UCSD-AML1 (cell line): ENCODE measurements around the gene CAPZB.

ENCODE experiments used
- DNase-seq: peaks from one replicate; lab custom pipeline; 2025; ENCODE audit not compliant: unreplicated experiment; lab: John Stamatoyannopoulos, UW

Gene CAPZB

DNA sequence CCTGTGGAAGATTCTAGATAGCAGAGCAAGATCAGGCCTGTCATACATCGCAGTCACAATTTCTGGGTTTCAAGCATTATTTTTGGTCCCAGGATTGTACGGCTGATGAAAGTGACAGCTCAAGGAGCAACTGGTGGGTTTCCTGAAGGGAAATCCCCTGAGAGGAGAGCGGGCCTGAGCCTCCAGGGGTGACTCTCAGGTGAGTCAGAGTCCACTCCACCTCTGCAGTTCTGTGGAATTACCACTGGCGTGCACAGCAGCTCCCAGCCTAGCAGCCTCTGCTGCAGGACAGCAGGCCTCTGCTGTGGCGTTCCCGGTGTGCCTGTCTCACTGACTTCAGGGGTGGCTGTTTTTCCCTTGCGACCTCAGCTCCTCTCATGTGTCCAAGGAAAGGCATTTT lies 148.8 kb downstream of the CAPZB start:
- no peak for DNase-seq

- no peak for DNase-seq
Observed at GRCh38 chr1:19333587-19334354, 151.6 kb downstream of the CAPZB start.

DNA sequence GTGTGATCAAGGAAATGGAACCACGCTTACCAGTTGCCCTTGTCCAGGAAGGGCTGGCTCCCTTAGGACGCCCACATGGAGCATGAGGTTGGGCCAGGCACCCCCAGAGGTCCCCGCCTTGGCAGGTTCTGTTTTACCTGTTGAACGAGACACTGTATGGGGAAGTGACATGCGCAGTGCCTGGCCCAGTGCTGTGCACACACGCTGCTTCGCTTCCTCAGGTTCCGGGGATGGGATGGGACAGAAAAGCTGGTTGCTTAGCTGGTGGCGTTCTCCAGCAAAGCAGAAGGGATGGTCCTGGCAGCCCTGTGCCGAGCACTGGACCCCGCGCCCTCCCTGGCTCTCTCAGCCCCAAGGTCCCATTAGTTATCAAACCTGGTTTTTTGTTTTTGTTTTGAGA lies 152.5 kb downstream of the CAPZB start:
- no peak for DNase-seq

- DNase-seq = no peak
Observed at GRCh38 chr1:19331262-19331878, 154.0 kb downstream of the CAPZB start.

- DNase-seq = no peak
Observed at GRCh38 chr1:19330449-19331135, 154.7 kb downstream of the CAPZB start.

- DNase-seq = no peak
Observed at GRCh38 chr1:19329611-19330010, 155.7 kb downstream of the CAPZB start.

DNA sequence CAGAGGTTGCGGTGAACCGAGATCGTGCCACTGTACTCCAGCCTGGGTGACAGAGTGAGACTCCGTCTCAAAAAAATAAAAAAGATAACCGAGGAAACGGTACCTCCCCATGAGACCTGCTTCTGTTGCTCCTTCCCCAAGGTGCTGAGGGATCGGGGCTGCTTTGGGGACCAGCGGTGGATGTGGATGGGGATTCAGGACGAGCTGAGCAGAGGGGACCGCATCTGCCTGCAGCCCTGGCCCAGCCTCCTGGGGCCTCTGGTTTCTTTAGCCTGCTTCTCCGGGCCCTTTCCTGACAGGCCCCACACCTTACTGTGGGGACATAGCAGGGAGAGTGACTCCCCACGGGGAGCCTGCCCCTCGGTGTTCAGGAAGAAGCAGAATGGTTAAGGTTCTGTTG lies 156.2 kb downstream of the CAPZB start:
- DNase-seq = no peak

GRCh38 chr1:19328486-19328885 lies 156.9 kb downstream of the CAPZB start:
- DNase-seq = no peak

DNA sequence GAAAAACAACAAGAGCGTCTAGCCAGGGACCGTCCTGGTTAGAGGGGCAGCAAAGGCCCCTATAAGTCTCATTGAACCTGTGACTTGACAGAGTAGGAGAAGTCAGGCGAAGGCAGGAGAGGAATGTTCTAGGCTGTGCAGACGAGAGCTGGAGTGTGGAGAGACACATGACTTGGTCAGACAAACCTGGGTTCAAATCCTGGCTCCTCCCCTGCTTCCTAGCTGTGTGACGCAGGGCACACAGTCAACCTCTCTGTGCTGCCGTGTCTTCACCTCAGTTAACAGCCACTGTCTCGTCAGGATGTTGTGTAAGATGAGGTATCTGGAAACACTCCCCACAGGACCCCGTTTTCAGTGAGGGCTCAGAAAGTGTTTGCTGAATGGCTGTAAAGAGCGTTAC lies 157.6 kb downstream of the CAPZB start:
- DNase-seq = no peak

- DNase-seq = no peak
Observed at GRCh38 chr1:19327301-19327700, 158.0 kb downstream of the CAPZB start.

GRCh38 chr1:19326748-19327065 lies 158.6 kb downstream of the CAPZB start:
- DNase-seq = no peak

GRCh38 chr1:19325958-19326747 lies 159.2 kb downstream of the CAPZB start:
- peak; percentile 61 for DNase-seq

DNA sequence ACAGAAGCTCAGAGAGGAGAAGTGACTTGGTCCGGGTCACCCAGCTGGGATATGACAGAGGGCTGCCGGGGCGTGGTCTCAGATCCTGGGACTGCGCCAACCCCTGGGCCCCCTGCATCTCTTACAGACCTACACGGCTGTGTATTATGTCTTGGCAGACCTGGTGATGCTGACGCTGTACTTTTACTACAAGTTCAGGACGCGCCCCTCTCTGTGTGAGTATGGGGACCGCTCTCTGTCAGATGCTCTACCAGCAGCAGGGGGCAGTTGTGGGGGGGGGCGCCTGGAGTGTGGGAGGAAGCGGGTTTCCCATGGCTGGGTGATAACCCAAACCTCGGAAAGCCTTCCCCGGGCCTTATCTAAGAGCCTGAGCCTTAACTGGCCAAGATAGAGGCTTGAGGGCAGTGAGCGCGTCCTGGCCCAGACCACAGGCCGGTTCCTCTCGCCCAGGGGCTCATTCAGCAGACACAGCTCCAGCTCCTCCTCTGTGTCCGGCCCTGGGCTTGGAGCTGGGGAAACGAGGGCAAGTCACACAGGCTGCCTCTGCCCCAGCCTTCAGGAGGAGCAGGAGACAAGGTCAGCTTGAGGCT lies 159.9 kb downstream of the CAPZB start:
- DNase-seq = peak; percentile 74

DNA sequence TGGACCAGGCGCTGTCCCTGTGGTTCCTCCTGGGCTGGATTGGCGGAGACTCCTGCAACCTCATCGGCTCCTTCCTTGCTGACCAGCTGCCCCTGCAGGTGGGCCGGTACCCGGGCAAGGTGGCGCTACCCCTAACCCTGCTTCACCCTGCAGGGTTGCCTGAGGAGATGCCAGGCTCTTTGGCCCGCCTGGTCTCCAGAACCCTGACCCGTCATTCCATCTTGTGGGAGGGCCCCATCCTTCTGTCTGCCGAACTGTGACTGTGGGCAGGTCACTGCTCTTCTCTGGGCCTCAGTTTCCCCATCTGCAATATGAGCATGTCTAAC lies 160.7 kb downstream of the CAPZB start:
- no peak for DNase-seq

- DNase-seq = no peak
Observed at GRCh38 chr1:19323987-19324664, 161.2 kb downstream of the CAPZB start.

GRCh38 chr1:19322481-19322880 lies 162.9 kb downstream of the CAPZB start:
- no peak for DNase-seq

GRCh38 chr1:19321071-19321470 lies 164.3 kb downstream of the CAPZB start:
- no peak for DNase-seq

- DNase-seq = no peak
Observed at GRCh38 chr1:19319196-19319595, 166.1 kb downstream of the CAPZB start.

- no peak for DNase-seq
Observed at GRCh38 chr1:19317126-19317910, 168.0 kb downstream of the CAPZB start.
